Measurements from ENCODE around the gene CLINT1. TPM values are rescaled to one million over a fixed set of nuclear protein-coding genes. Genes with fewer than 3 reads are reported as not detected.
A peak's percentile ranks its signal among the peaks of the same experiment; 100 is the strongest.

Gene CLINT1
- total and polyA plus RNA-seq, 2 donors from 2014 or later = 34.1 to 173 TPM

DNA sequence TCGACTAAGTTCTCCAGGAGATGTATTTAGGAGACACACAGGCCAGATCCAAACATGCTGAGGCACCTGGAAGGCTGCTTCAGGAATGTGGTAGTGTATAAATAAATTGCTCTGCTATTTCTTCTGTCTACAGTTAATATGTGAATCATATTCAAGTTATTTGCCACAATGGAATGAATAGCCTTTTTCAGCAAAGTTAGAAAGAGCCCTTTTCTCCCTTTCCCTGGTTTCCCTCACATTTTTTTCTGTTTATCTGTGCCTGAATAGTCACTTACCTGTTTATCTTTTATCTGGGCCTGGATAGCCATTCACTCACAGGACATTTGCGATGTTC lies 44.1 kb upstream of the CLINT1 start:
- Histone ChIP-seq H3K9ac (ENCODE audit: low read length in 3 of 3) (no peak overlapping the region), H3K27me3 (ENCODE audit: control insufficient read depth, insufficient read depth, low read length) (no peaks in the 10 kb centered on the region), H3K4me3 (ENCODE audit: low read length in 3 of 3) (no peak overlapping the region), H3K36me3 (ENCODE audit: control insufficient read depth in 2 of 3, insufficient read depth in 3 of 3, low read length in 3 of 3) (no peaks in the 10 kb centered on the region), H3K4me1 (ENCODE audit: control insufficient read depth in 2 of 3, insufficient read depth in 2 of 3, low read depth in 1 of 3, low read length in 3 of 3) (peaks cover 0 to 8% (median 4%) of the 10 kb centered on the region in 3 donors), H3K27ac (ENCODE audit: low read depth in 2 of 2, low read length in 2 of 2) (no peak overlapping the region), H3K9me3 (ENCODE audit: control insufficient read depth in 2 of 3, insufficient read depth in 1 of 3, low read length in 3 of 3) (no peaks in the 10 kb centered on the region)
- TF ChIP-seq, protein P1, sequence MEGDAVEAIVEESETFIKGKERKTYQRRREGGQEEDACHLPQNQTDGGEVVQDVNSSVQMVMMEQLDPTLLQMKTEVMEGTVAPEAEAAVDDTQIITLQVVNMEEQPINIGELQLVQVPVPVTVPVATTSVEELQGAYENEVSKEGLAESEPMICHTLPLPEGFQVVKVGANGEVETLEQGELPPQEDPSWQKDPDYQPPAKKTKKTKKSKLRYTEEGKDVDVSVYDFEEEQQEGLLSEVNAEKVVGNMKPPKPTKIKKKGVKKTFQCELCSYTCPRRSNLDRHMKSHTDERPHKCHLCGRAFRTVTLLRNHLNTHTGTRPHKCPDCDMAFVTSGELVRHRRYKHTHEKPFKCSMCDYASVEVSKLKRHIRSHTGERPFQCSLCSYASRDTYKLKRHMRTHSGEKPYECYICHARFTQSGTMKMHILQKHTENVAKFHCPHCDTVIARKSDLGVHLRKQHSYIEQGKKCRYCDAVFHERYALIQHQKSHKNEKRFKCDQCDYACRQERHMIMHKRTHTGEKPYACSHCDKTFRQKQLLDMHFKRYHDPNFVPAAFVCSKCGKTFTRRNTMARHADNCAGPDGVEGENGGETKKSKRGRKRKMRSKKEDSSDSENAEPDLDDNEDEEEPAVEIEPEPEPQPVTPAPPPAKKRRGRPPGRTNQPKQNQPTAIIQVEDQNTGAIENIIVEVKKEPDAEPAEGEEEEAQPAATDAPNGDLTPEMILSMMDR (IDR thresholded peaks at IDR 0.05; ENCODE audit: borderline replicate concordance, extremely low read depth, insufficient read depth) = no peak
- FAIRE-seq (no peak), DNase-seq (no peak)
- intact Hi-C loops (cut with DNase I) = no loop called here

DNA sequence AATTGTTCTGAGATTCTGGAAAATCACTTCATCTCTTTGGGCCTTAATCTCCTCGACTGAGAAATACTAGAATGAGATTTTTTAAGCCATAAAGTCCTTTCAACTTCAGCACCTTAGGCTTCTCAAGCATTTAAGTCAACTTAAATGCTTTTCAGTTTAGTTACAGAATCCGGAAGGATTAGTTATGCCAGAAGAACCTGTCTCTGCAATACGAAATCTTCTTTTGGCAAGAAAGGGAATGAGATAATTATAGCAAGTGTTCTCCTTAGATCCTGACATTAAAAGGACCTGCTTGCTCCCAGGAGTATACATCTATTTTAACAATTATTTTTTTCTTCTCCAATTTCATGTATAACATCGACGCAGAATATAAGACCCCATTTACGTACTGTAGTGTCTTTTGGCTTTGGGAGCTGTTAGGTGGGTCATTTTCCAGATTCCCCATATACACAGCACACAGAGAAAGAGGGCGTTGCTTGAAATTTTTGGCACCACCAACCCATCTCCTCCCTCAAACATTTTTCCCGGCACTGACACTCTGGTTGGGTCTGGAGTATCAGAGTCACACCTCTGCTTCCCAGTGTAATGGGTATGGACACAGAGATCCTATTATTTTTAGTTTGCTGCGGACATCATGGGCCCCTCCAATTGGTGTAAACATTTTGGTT lies 43.6 kb upstream of the CLINT1 start:
- FAIRE-seq = no peak
- intact Hi-C loops (cut with DNase I) = no loop called here

DNA sequence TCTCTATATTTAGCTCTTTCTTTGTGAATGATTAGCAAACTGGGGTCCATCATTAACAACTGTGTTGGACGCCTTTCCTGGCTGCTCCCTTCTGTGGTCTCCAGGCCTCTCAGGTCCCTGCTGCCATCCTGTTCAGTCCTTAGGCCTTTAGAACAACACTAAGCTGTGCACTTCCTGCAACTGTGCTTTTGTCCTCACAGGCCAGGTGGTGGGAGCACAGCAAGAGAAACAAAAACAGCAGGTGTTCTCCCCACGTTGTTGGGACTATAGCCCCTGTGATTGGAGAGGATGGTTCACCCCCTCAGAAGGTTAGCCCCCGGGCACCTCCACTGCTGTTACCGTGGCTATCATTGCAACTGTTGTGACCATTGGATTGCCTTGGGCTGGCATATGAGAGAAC lies 41.7 kb upstream of the CLINT1 start:
- Histone ChIP-seq H3K9ac (ENCODE audit: low read length in 3 of 3) (no peak overlapping the region), H3K27ac (ENCODE audit: low read depth in 2 of 2, low read length in 2 of 2) (peak overlapping the region in 1 of 2 donors; percentile 32), H3K4me1 (ENCODE audit: control insufficient read depth in 2 of 3, insufficient read depth in 2 of 3, low read depth in 1 of 3, low read length in 3 of 3) (peaks cover 0 to 8% (median 4%) of the 10 kb centered on the region in 3 donors), H3K36me3 (ENCODE audit: control insufficient read depth in 2 of 3, insufficient read depth in 3 of 3, low read length in 3 of 3) (no peaks in the 10 kb centered on the region), H3K27me3 (ENCODE audit: control insufficient read depth, insufficient read depth, low read length) (no peaks in the 10 kb centered on the region), H3K9me3 (ENCODE audit: control insufficient read depth in 2 of 3, insufficient read depth in 1 of 3, low read length in 3 of 3) (no peaks in the 10 kb centered on the region), H3K4me3 (ENCODE audit: low read length in 3 of 3) (no peak overlapping the region)
- TF ChIP-seq, protein P1 (IDR thresholded peaks at IDR 0.05; ENCODE audit: borderline replicate concordance, extremely low read depth, insufficient read depth) = no peak
- DNase-seq = peak in 1 of 5 donors; percentile 42
- no peak for FAIRE-seq
- intact Hi-C loops (cut with DNase I) = no loop called here

More for the DNA sequence above, 43.6 kb upstream of the CLINT1 start:
- H3K27me3 ChIP-seq (ENCODE audit: control insufficient read depth, insufficient read depth, low read length) = no peaks in the 10 kb centered on the region
- no peaks in the 10 kb centered on the region for H3K36me3 ChIP-seq (ENCODE audit: control insufficient read depth in 2 of 3, insufficient read depth in 3 of 3, low read length in 3 of 3)
- no peak overlapping the region for H3K9ac ChIP-seq (ENCODE audit: low read length in 3 of 3)
- H3K4me3 ChIP-seq (ENCODE audit: low read length in 3 of 3) = no peak overlapping the region
- TF ChIP-seq, protein P1 (IDR thresholded peaks at IDR 0.05; ENCODE audit: borderline replicate concordance, extremely low read depth, insufficient read depth) = no peak
- H3K4me1 ChIP-seq (ENCODE audit: control insufficient read depth in 2 of 3, insufficient read depth in 2 of 3, low read depth in 1 of 3, low read length in 3 of 3) = peaks cover 0 to 8% (median 4%) of the 10 kb centered on the region in 3 donors
- H3K9me3 ChIP-seq (ENCODE audit: control insufficient read depth in 2 of 3, insufficient read depth in 1 of 3, low read length in 3 of 3) = no peaks in the 10 kb centered on the region
- no peak for DNase-seq
- no peak overlapping the region for H3K27ac ChIP-seq (ENCODE audit: low read depth in 2 of 2, low read length in 2 of 2)

DNA sequence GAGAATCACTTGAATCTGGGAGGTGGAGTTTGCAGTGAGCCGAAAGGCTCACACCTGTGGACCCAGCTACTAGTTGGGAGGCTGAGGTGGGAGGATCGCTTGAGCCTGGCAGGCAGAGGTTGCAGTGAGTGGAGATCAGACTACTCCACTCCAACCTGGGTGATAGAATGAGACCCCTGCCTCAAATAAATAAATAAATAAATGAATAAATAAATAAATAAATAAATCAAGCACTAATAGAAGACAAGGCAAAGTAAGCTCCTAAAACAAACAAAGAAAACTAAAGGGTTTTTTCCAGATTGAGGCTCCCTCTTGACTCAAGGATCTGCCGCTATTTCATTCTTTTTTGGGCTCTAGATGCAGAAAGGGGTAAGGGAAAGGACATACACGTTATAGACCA lies 34.7 kb upstream of the CLINT1 start:
- TF ChIP-seq, protein P1 (IDR thresholded peaks at IDR 0.05; ENCODE audit: borderline replicate concordance, extremely low read depth, insufficient read depth) = no peak
- Histone ChIP-seq H3K9ac (ENCODE audit: low read length in 3 of 3) (no peak overlapping the region), H3K4me3 (ENCODE audit: low read length in 3 of 3) (no peak overlapping the region), H3K9me3 (ENCODE audit: control insufficient read depth in 2 of 3, insufficient read depth in 1 of 3, low read length in 3 of 3) (no peaks in the 10 kb centered on the region), H3K27me3 (ENCODE audit: control insufficient read depth, insufficient read depth, low read length) (no peaks in the 10 kb centered on the region), H3K4me1 (ENCODE audit: control insufficient read depth in 2 of 3, insufficient read depth in 2 of 3, low read depth in 1 of 3, low read length in 3 of 3) (peaks cover 0 to 9% (median 8%) of the 10 kb centered on the region in 3 donors), H3K27ac (ENCODE audit: low read depth in 2 of 2, low read length in 2 of 2) (no peak overlapping the region), H3K36me3 (ENCODE audit: control insufficient read depth in 2 of 3, insufficient read depth in 3 of 3, low read length in 3 of 3) (no peaks in the 10 kb centered on the region)
- FAIRE-seq = no peak
- intact Hi-C loops (cut with DNase I) = no loop called here
- DNase-seq = no peak

Measured in kidney (tissue), 14 donors.